ENCODE data around the gene ZNF525.

DNA sequence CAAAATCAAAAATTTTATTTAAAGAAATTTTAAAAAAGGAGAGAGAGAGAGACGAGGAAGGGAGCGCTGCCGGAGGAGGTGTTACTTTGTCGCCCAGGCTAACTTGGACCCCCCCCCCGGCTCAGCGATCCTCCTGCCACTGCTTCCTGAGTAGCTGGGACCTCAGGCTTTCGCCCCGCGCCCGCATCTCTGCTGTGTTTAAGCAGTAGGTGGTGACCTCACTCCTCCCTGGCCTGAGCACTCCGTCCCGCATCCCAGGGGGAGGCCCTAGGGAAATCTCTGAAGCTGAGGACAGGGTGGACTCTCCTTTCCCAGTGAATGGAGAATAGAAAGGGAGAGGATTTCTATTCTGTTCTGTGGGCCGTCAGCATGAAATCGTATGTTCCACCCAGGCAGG, 32.4 kb upstream of the ZNF525 start:
- TF ChIP-seq CTCF (optimal IDR thresholded peaks at IDR 0.05 in 1 of 3, IDR thresholded peaks at IDR 0.05 in 1 of 3, conservative IDR thresholded peaks at IDR 0.05 in 1 of 3; ENCODE audit: extremely low read depth in 1 of 3, insufficient read depth in 2 of 3, low read length in 3 of 3) (no peak), EZH2 (IDR thresholded peaks at IDR 0.05; ENCODE audit: low read length) (no peak)

All from keratinocyte (primary cell).